DMS 273 (cell line): Measurements from ENCODE around the gene BMP8A.
"Not testable (repeated sequence)": the region's sequence is repeated elsewhere in the genome, so short reads cannot be mapped to it uniquely, and the experiment has no call there.

Experiments used
- DNase-seq: peaks from one replicate; lab custom pipeline; 2025; ENCODE audit not compliant: unreplicated experiment; lab: John Stamatoyannopoulos, UW

The BMP8A gene

DNA sequence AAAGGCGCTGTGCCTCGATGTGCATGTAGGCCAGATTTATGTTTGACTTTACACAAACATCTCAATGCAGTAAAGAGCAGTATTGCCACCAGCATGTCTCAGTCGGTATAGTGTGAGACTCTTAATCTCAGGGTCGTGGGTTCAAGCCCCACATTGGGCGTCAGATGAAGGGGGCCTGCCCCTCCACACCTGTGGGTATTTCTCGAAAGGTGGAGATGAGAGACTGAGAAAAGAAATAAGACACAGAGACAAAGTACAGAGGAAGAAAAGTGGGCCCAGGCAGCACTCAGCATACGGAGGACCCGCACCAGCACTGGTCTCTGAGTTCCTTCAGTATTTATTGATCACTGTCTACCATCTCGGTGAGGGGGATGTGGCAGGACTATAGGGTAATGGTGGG, 13.0 kb downstream of the BMP8A start:
- not testable (repeated sequence) for DNase-seq

DNA sequence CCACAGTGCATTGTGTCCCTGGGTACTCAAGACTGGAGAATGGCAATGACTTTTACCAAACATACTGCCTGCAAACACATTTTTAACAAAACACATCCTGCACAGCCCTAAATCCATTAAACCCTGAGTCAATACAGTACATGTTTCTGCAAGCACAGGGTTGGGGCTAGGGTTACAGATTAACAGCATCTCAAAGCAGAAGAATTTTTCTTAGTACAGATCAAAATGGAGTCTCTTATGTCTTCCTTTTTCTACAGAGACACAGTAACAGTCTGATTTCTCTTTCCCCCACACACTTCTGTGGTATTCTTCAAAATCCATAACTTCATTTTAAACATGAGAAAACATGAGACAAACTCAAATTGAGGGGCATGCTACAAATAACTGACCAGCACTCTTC, 13.9 kb downstream of the BMP8A start:
- DNase-seq = no peak

DNA sequence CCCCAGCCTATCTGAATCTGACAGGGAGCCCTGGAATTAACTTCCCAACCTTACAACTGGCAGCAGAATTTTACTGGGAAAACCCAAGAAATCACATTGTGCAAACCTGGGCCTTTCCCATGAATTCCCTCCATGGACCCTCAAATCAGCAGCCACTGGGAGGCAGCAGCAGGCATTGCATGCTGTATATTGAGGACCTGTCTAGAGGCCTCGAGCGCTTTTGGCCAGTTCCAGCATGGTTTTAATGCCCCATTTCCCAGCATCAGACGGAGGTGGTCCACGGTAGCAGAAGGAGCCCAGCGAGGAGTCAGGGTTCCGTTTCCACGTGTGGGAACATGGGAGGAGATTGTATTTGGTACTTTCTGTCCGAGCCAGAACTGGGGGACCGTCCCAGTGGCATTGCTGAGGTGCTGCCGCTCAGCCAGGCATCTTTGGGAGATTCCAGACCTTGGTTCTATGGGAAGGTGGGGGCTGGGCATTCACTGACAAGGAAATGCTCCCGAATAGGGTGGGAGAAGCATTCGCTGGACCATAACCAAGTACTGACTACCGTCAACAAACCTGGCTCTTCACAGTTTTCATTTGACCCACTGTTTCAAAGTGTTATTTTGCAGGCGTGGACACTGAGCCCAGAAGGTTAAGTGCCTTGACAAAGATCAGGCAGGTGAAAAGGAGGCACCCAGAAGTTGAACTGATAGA, 15.9 kb downstream of the BMP8A start:
- DNase-seq = peak; percentile 97

DNA sequence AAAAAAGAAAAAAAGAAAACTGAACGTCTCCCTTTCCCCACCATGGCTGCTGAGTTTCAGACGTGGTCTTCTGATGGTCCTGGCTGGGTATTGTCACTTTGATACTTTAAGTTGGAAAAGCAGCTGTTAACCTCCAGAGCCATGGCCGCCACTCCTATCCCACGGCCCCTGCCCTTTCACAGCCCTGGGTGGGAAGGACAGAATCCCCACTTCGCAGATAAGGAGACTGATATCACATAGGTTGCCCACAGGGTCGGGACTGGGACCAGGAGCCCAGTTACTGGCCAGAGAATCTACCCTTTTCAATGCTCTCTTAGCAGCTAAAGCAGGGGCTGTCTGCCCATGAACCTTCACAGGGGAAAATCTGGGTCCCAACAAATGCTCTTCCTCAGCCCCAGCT, 16.8 kb downstream of the BMP8A start:
- DNase-seq = no peak

DNA sequence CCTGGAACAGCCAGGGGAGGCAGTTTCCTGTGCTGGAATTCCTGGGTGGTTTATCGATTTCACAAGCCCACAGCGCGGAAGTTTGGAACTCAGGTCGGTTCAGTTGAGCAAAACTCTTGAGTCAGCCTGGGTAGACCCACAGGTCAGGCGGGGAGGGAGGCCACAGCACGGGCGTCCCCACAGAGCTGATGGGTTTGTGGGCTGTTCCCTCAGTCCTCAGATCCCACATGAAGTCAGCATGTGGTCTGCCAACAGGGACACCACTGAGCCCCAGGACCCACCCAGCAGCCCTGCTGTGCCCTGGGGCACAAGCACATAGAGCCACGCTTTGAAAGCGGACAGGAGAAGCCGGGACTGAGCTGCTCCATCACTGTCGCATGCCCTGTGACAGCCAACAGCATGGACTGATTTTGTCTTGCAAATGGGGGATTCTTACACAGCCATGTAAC, 17.4 kb downstream of the BMP8A start:
- no peak for DNase-seq

DNA sequence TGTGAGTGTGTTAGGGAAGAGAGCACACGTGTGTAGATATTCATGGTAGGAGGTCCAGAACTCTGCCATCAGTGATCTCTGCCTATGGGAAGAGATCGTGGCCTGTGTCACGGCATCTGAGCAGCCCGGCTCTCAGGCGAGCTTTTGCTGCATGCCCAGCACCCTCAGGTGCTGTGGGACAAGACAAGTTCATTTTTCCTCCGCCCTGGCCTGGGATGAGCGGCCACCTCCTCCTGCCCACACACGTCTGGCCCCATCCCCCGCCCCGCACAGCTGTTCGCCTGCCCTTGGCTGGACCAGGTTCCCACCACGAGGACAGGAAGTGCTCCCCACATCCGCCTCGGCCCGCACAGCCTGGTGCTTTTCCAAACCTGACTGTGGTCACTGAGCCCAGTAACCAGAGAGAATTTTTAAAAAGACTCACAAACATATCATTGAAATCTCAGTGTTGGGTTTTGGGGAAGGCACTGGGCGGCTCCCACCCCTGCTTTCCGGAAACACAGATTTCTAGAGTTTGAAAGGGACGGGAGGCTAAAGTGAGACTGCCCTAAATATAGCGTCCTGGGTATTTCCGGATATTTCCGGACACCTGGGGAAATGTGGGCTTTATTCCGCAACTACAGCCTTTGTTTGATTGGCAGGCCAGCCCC, 18.0 kb downstream of the BMP8A start:
- no peak for DNase-seq

DNA sequence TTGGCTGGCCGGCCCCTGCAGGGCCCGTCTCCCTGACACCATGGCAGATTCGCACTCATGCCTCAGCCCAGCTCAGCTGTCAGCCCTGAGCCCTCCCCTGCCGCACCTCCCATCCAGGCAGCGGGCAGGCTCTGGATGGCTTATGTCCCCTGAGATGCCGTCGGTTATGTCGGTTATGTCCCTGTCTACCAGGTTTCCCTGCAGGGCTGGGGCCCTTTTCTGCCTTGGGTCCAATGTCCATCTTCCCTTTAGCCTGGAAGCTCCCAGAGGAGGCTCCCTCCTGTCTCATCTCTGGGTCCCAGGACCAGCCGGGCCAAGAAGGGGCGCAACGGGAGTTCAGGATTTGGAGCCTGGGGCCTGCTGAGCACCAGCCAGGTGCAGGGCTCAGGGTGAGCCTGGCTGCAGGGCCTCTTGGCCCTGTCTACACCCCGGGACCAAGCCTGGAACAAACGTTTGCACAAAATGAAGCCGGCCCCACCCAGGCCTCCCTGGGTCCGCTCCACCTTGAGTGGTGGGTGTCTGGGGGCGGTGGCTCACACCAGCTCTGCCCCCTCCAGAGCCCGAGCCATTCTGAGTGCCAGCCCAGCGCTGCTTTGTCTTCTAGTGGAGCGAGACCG, 19.2 kb downstream of the BMP8A start:
- not testable (repeated sequence) for DNase-seq

DNA sequence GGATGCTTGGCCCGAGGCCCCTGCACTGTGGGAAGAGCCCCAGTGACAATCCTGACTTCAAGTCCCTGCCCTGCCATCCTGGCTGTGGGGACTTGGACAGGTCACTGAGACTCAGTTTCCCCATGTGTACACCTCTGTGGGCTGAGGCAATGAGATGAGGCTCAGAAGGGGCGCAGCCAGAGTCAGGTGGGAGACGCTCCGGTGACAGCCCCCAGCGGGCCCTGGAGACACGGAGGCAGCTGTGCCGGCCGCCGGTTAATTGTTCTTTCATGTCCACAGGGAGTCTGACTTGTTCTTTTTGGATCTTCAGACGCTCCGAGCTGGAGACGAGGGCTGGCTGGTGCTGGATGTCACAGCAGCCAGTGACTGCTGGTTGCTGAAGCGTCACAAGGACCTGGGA, 20.0 kb downstream of the BMP8A start:
- not testable (repeated sequence) for DNase-seq

DNA sequence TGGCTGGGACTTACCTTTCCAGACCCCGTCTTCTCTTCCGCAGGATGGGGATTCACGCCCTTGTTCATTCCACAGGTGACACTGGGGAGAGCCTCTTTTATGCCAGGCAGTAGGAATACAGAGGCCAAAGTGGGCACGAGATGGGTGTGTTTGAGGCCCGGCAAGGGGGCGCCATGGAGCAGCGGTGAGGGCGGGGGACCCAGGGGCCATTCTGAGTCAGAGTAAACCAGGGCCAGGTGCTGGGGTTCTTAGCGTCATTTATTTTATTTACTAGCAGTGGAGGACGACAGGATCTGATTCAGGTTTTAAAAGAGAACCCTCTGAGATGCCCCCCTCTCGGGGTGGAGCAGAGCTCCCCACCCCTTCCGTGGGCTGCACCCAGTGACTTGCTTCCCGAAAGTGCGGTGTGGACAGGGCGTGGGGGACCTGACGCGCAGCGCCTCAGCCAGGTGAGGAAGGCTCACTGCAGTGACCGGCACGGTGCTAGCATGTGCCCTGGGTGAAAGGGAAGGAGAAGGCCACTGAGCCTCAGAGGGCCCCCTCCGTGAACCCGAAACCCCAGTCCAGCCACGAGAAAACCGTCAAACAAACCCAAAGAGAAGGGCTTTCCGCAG, 20.9 kb downstream of the BMP8A start:
- DNase-seq = not testable (repeated sequence)

DNA sequence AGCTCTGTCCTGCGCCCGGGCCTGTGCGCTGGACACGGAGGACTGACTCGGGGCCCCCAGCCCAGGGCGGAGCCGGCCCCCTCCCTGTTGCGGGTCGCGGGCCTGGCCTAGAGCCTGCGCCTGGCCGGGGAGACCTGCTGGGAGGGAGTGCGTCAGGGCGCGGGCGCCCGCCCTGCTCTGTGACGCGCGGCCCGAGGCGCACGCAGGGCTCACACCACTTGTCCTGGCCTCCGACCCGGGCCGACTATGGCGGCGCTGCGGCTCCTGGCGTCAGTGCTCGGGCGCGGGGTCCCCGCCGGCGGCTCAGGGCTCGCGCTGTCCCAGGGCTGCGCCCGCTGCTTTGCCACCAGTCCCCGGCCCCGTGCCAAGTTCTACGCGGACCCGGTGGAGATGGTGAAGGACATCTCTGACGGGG, 23.3 kb downstream of the BMP8A start:
- not testable (repeated sequence) for DNase-seq

DNA sequence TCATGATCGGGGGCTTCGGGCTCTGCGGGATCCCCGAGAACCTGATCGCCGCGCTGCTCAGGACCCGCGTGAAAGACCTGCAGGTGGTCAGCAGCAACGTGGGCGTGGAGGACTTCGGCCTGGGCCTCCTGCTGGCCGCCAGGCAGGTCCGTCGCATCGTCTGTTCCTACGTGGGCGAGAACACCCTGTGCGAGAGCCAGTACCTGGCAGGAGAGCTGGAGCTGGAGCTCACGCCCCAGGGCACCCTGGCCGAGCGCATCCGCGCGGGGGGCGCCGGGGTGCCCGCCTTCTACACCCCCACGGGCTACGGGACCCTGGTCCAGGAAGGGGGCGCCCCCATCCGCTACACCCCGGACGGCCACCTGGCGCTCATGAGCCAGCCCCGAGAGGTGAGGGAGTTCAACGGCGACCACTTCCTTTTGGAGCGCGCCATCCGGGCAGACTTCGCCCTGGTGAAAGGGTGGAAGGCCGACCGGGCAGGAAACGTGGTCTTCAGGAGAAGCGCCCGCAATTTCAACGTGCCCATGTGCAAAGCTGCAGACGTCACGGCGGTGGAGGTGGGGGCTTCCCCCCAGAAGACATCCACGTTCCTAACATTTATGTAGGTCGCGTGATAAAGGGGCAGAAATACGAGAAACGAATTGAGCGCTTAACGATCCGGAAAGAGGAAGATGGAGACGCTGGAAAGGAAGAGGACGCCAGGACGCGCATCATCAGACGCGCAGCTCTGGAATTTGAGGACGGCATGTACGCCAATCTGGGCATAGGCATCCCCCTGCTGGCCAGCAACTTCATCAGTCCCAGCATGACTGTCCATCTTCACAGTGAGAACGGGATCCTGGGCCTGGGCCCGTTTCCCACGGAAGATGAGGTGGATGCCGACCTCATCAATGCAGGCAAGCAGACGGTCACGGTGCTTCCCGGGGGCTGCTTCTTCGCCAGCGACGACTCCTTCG, 24.0 kb downstream of the BMP8A start:
- DNase-seq = not testable (repeated sequence)

DNA sequence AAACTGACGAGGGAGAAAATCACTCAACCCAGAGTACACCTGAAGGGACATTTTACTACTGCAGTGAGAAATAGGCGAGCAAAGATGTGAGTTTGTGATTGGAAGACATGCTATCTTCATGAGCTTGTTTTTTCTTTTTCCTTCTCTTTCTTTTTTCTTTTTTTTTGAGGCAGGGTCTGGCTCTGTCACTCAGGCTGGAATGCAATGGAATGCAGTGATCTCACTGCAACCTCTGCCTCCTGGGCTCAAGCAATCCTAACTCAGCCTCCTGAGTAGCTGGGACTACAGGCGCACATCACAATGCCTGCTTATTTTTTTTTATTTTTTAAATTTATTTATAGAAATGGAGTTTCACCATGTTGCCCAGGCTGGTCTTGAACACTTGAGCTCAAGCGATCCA, 25.4 kb downstream of the BMP8A start:
- not testable (repeated sequence) for DNase-seq

DNA sequence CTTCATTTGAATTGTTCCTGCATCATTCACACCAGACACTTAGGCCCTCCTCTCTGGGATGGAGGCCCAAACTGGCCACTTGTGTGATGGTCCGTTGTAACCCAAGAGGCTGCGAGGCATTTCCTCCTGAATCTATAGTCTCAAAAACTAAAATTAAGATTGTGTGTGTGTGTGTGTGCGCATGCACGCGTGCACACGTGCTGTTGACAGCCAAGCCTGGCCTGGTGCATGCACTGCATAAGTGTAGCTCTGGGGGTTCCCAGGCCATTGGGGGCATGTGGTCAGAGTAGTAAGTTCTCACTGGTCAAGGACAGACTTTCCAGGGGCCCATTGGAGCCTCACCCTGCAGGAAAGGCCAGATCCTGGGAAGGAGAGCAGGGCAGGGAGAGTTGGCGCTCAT, 26.5 kb downstream of the BMP8A start:
- not testable (repeated sequence) for DNase-seq

DNA sequence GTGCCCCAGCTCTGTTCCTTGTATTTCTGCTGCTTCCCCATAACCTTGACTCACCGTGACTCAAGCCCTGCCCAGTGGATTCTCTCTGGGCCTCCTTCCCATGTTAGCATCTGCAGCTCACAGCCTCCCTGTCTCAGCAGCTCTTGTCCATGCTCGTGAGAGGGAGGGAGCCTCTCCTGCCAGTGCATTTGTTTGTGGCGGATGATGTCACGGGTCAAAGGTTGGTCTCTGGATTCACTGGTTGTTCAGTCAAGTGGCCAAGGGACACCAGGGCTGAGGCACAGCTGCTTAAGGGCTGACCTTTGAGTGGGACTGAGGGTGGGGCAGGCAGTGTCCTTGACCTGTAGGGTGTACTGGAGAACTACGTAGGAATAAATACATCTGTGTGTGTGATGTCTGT, 27.9 kb downstream of the BMP8A start:
- not testable (repeated sequence) for DNase-seq

DNA sequence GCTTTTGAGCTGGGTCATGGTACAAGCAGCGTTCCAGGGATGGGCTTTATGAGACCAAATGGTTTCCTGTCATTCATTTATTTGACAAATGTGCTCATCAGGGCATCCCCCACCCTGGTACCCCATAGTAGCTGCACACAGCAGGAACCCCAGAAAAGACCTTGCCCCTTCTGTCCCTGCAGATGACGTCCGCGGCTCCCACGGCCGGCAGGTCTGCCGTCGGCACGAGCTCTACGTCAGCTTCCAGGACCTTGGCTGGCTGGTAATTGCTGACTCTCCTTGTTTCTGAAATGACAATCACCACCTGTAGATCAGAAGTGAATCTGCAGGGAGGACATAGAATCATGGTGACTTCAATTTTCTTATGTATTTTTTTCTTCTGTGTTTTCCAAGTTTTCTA, 30.8 kb downstream of the BMP8A start:
- not testable (repeated sequence) for DNase-seq

DNA sequence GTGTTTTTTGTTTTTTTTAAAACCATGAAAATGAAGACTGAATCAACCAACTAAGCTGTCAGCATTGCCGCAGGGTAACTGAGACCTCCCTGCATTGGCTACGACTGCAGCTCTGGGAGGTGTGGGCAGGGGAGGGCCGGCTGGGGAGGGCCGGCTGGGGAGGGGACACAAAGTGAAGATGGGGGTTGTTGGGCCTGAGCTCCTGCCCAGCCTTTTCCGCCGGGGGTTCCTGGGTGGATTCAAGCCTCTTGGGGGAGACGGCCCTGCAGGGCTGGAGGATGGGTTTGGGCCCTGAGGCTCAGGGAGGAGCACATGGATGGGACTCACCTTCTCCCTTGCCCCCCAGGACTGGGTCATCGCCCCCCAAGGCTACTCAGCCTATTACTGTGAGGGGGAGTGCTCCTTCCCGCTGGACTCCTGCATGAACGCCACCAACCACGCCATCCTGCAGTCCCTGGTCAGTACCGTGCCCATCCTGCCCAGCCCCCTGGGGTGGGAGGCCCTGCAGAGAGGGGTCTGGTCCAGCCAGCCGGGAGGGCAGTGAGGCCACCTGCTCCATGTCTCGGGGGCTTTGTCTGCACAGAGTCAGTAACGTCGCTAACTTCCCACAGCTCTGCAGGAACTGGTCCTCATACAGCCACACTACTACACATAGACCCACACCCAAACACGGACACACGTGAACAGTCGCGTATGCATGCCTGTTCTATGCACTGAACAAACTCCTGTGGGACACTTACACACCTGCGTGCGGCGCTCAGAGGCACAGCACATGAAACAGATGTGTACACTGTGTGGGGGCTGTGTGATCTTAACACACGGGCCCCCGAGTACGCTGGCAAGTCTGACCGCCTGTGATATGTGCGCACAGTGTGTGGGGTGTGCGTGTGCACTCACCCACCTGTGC, 31.5 kb downstream of the BMP8A start:
- no peak for DNase-seq

DNA sequence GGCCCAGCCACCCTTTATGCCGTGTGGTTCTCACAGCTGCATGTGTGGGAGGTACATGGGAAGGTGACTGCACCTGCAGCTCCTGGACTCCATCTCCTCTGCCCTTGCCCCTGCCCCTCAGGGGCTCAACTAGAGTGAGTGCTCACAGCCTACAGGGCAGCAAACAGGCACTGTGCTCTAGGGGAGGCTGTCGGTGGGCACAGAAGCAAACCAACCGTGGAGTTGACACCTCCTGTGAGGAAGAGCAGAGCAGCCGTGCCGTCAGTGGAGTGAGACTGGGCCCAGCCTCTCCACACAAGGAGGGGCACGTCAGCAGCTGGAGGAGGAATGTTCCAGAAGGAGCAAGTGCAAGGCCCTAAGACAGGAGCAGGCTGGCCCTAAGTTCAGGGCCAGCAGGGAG, 32.7 kb downstream of the BMP8A start:
- no peak for DNase-seq

DNA sequence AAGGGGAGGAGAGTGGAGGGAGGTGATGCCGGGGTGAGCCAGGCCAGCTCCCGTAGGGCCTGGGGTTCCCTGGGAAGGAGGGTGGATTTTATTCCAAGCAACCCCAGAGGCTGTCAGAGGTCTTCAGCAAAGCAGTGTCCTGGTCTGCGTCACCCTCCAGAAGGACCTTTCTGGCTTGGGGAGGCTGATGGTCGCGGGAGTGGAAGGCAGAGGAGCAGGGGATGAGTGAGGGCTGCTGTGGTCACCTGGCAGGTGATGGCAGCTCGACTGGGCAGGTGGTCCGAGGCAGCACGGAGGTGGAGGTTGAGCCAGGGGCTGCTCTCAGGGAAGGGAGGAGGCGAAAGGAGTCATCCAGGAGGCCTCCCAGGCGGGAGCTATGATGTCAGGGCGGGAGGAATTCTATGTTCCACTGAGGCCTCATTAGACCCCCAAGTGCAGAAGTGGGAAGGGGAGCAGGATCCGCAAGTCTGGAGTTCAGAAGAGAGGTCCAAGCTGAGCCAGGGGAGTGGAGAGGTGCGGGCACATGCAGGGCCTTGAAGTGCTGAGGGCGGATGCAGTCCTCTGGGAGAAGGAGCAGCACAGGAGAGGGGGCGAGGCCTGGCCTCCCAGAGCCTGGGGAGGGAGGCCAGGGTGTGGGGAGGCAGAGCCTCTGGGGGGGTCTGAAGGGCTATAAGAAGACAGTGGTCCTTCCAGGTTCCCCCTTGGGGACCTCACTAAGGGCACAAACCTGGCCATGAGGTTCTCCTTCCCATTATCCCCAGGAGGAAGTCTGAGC, 33.3 kb downstream of the BMP8A start:
- DNase-seq = no peak
